GM18505 (cell line): Measurements from ENCODE around the gene KDM1B.

Experiments
- ATAC-seq: cut with Tn5 transposase; IDR thresholded peaks from one replicate; pipeline ENCODE4 v1.9.1; 2021; ENCODE audit not compliant: unreplicated experiment
- POLR2A ChIP-seq: IDR thresholded peaks from 4 replicates; pipeline ENCODE4 v1.6.1; 2011; ENCODE audit warnings: borderline replicate concordance; ENCODE audit not compliant: insufficient read depth, insufficient read length; ENCODE audit errors: extremely low read depth

Gene KDM1B

GRCh38 chr6:18242062-18242851, 87.0 kb downstream of the KDM1B start:
- ATAC-seq: no peak
- TF ChIP-seq POLR2A: no peak

- ATAC-seq: no peak
- no peak for TF ChIP-seq POLR2A
Observed at GRCh38 chr6:18243302-18243893, 88.2 kb downstream of the KDM1B start.

GRCh38 chr6:18244251-18244650, 89.0 kb downstream of the KDM1B start:
- no peak for ATAC-seq
- no peak for TF ChIP-seq POLR2A

GRCh38 chr6:18245079-18245478, 89.9 kb downstream of the KDM1B start:
- no peak for TF ChIP-seq POLR2A
- ATAC-seq: no peak

GRCh38 chr6:18245642-18246041, 90.4 kb downstream of the KDM1B start:
- no peak for TF ChIP-seq POLR2A
- ATAC-seq: no peak

- no peak for TF ChIP-seq POLR2A
- ATAC-seq: no peak
Observed at GRCh38 chr6:18246205-18246604, 91.0 kb downstream of the KDM1B start.

GRCh38 chr6:18247002-18247401, 91.8 kb downstream of the KDM1B start:
- no peak for TF ChIP-seq POLR2A
- no peak for ATAC-seq

GRCh38 chr6:18248698-18249097, 93.5 kb downstream of the KDM1B start:
- no peak for TF ChIP-seq POLR2A
- ATAC-seq: no peak

- no peak for TF ChIP-seq POLR2A
- ATAC-seq: no peak
Observed at GRCh38 chr6:18249271-18249670, 94.0 kb downstream of the KDM1B start.

GRCh38 chr6:18253635-18254034, 98.4 kb downstream of the KDM1B start:
- ATAC-seq: no peak
- TF ChIP-seq POLR2A: no peak

- ATAC-seq: no peak
- TF ChIP-seq POLR2A: no peak
Observed at GRCh38 chr6:18254793-18255192, 99.6 kb downstream of the KDM1B start.

- TF ChIP-seq POLR2A: no peak
- ATAC-seq: no peak
Observed at GRCh38 chr6:18259675-18260447, 104.6 kb downstream of the KDM1B start.

GRCh38 chr6:18260448-18261106, 105.4 kb downstream of the KDM1B start:
- no peak for TF ChIP-seq POLR2A
- peak; percentile 38 for ATAC-seq

GRCh38 chr6:18261877-18262276, 106.7 kb downstream of the KDM1B start:
- TF ChIP-seq POLR2A: no peak
- ATAC-seq: no peak
